ENCODE measurements around the gene VAV1. TPM values are rescaled to one million over a fixed set of nuclear protein-coding genes. Genes with fewer than 3 reads are reported as not detected.

VAV1 gene
- total and polyA plus RNA-seq, 9 of the 15 experiments (the other 6 are each of a cell fraction or from before 2014, with no cell fraction given) = 0.46 to 20.1 (median 11.1) TPM

- TF ChIP-seq, protein P1, sequence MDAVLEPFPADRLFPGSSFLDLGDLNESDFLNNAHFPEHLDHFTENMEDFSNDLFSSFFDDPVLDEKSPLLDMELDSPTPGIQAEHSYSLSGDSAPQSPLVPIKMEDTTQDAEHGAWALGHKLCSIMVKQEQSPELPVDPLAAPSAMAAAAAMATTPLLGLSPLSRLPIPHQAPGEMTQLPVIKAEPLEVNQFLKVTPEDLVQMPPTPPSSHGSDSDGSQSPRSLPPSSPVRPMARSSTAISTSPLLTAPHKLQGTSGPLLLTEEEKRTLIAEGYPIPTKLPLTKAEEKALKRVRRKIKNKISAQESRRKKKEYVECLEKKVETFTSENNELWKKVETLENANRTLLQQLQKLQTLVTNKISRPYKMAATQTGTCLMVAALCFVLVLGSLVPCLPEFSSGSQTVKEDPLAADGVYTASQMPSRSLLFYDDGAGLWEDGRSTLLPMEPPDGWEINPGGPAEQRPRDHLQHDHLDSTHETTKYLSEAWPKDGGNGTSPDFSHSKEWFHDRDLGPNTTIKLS (IDR thresholded peaks at IDR 0.05; ENCODE audit: borderline replicate concordance, low read depth) = no peak
- TF ChIP-seq DNMT1 (IDR thresholded peaks at IDR 0.05) (no peak), MLLT1 (IDR thresholded peaks at IDR 0.05) (no peak), KDM4B (IDR thresholded peaks at IDR 0.05; ENCODE audit: borderline replicate concordance in 2 of 2, low read depth in 1 of 2) (no peak), KHSRP (IDR thresholded peaks at IDR 0.05) (no peak), IRF2 (CRISPR knock-in tag; IDR thresholded peaks at IDR 0.05) (no peak), ZBTB17 (CRISPR knock-in tag; IDR thresholded peaks at IDR 0.05) (no peak), GTF2F1 (IDR thresholded peaks at IDR 0.05; ENCODE audit: low read depth, low read length) (no peak), STAT5A (IDR thresholded peaks at IDR 0.05; ENCODE audit: borderline replicate concordance, low read length) (no peak)
- TF ChIP-seq, protein P2, sequence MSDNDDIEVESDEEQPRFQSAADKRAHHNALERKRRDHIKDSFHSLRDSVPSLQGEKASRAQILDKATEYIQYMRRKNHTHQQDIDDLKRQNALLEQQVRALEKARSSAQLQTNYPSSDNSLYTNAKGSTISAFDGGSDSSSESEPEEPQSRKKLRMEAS (CRISPR knock-in tag; IDR thresholded peaks at IDR 0.05) = peak; percentile 32; the same call in 1 of the 2 replicates
- TF ChIP-seq, protein P3, sequence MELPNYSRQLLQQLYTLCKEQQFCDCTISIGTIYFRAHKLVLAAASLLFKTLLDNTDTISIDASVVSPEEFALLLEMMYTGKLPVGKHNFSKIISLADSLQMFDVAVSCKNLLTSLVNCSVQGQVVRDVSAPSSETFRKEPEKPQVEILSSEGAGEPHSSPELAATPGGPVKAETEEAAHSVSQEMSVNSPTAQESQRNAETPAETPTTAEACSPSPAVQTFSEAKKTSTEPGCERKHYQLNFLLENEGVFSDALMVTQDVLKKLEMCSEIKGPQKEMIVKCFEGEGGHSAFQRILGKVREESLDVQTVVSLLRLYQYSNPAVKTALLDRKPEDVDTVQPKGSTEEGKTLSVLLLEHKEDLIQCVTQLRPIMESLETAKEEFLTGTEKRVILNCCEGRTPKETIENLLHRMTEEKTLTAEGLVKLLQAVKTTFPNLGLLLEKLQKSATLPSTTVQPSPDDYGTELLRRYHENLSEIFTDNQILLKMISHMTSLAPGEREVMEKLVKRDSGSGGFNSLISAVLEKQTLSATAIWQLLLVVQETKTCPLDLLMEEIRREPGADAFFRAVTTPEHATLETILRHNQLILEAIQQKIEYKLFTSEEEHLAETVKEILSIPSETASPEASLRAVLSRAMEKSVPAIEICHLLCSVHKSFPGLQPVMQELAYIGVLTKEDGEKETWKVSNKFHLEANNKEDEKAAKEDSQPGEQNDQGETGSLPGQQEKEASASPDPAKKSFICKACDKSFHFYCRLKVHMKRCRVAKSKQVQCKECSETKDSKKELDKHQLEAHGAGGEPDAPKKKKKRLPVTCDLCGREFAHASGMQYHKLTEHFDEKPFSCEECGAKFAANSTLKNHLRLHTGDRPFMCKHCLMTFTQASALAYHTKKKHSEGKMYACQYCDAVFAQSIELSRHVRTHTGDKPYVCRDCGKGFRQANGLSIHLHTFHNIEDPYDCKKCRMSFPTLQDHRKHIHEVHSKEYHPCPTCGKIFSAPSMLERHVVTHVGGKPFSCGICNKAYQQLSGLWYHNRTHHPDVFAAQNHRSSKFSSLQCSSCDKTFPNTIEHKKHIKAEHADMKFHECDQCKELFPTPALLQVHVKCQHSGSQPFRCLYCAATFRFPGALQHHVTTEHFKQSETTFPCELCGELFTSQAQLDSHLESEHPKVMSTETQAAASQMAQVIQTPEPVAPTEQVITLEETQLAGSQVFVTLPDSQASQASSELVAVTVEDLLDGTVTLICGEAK (IDR thresholded peaks at IDR 0.05) = peak; percentile 34; the same call in 1 of the 2 replicates
- TF ChIP-seq, protein P3 (CRISPR knock-in tag; IDR thresholded peaks at IDR 0.05) = no peak
- TF ChIP-seq, protein P4, sequence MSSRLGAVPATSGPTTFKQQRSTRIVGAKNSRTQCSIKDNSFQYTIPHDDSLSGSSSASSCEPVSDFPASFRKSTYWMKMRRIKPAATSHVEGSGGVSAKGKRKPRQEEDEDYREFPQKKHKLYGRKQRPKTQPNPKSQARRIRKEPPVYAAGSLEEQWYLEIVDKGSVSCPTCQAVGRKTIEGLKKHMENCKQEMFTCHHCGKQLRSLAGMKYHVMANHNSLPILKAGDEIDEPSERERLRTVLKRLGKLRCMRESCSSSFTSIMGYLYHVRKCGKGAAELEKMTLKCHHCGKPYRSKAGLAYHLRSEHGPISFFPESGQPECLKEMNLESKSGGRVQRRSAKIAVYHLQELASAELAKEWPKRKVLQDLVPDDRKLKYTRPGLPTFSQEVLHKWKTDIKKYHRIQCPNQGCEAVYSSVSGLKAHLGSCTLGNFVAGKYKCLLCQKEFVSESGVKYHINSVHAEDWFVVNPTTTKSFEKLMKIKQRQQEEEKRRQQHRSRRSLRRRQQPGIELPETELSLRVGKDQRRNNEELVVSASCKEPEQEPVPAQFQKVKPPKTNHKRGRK (tag; IDR thresholded peaks at IDR 0.05) = peak; percentile 82
Measured at GRCh38 chr19:6738787-6739389, 33.6 kb upstream of the VAV1 start (continued).

Data from K562 (cell line).